GM21528 (cell line): Measurements from ENCODE around the gene ATE1.
"Not testable (repeated sequence)": the region's sequence is repeated elsewhere in the genome, so short reads cannot be mapped to it uniquely, and the experiment has no call there.

Experiments used
- ATAC-seq: cut with Tn5 transposase; IDR thresholded peaks from one replicate; pipeline ENCODE4 v1.9.1; 2021; ENCODE audit warnings: mild to moderate bottlenecking, moderate library complexity; ENCODE audit not compliant: unreplicated experiment, low FRiP score

The ATE1 gene

GRCh38 chr10:121834757-121835156, 93.1 kb downstream of the ATE1 start:
- ATAC-seq: no peak

DNA sequence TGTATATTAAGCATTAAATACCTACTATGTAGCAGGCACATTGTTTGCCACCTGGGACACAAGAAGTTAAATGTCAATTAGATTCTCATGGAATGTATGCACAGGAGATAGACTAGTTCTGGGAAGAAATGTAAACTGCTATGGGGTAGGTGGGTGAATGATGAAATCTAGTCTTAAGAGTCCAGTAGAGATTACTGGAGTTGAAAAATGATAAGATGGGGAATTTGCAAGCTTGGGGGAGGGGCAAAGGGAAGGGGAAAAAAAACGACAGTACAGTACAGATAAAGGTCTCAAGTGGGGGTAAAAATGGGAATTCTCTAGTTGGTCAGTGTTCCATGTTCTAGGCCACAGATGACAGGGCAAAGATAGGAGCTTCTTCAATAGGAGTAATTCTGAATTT, 94.4 kb downstream of the ATE1 start:
- ATAC-seq: no peak

DNA sequence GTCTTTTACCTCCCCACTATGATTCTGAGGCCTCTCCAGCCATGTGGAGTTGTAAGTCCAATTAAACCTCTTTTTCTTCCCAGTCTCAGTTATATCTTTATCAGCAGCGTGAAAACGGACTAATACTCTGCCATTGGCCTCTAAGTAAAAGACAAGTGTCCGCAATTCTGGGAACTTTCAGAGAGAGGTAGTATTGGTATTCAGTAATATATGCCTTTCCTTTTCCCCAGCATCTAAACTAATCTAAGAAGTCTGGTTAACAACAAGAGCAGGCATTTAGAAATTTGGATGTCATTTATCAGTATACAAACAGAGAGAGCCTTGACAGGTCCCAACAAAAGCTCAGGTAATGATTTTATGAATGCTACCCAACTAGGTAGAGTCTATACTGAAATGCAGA, 95.2 kb downstream of the ATE1 start:
- no peak for ATAC-seq

- no peak for ATAC-seq
Observed at GRCh38 chr10:121831777-121832176, 96.1 kb downstream of the ATE1 start.

- ATAC-seq: no peak
Observed at GRCh38 chr10:121831237-121831636, 96.6 kb downstream of the ATE1 start.

- ATAC-seq: no peak
Observed at GRCh38 chr10:121830101-121830500, 97.7 kb downstream of the ATE1 start.

DNA sequence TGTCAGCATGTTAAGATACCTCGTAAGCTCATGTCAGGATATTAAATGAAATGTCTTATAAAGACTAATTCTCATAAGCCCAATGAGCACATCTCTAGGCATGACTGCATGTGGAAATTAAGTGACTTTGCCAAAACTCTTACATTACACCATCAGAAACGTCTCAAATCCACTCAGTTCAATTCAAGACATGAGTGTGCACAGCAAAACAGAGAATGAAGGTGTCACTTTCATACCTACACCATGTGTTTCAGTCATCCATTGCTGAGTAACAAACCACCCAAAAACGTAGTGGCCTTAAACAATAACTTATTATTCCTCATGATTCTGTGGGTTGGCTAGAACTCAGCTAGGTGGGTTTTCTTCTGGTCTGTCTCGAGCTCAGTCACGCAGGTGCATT, 99.8 kb downstream of the ATE1 start:
- ATAC-seq: no peak

DNA sequence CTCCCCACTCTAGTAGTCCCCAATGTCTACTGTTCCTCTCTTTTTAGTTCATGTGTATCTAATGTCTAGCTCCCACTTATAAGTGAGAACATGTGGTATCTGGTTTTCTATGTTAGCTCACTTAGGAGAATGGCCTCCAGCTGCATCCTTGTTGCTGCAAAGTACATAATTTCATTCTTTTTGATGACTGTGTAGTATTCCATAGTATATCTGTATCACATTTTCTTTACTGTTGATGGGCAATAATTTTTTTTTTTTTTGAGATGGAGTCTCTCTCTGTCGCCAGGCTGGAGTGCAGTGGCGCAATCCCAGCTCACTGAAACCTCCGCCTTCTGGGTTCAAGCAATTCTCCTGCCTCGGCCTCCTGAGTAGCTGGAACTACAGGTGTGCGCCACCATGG, 101.1 kb downstream of the ATE1 start:
- ATAC-seq: not testable (repeated sequence)

- ATAC-seq: no peak
Observed at GRCh38 chr10:121823993-121824463, 103.8 kb downstream of the ATE1 start.

GRCh38 chr10:121822724-121823123, 105.1 kb downstream of the ATE1 start:
- no peak for ATAC-seq

GRCh38 chr10:121822180-121822579, 105.7 kb downstream of the ATE1 start:
- no peak for ATAC-seq

DNA sequence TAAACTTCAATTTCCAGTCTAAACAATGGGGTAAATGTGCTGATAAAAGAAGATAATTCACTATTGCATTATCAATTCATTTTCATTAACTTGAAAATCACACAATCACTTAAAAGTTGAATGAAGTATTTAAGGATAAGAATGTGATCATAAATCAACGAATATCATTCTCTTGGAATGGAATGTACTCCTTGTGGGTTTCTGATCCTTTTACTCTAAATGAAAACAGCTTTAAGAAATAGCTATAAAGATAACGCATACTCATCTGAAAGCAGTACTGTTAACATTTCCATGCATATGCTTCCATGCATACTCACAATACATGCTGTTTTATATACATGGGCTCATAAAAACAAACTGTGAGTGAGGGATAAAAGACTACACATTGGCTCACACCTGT, 108.8 kb downstream of the ATE1 start:
- no peak for ATAC-seq

DNA sequence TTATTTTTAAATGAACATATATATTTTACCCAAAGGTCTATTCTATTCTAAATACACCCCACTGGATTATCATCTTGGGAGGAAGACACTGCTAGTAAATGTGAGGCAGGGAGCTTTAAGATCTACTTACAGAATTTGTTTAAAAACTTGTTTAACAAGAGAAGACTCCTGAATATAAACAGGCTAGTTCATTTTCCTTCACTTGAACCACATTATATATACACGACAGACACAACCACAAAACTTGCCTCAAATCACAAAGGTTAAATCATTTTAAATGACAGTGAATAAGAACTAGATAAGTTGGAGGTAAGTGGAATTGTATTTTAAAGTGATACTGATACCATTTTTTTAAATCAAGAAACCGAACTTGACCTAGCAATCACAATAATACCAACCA, 109.2 kb downstream of the ATE1 start:
- no peak for ATAC-seq

DNA sequence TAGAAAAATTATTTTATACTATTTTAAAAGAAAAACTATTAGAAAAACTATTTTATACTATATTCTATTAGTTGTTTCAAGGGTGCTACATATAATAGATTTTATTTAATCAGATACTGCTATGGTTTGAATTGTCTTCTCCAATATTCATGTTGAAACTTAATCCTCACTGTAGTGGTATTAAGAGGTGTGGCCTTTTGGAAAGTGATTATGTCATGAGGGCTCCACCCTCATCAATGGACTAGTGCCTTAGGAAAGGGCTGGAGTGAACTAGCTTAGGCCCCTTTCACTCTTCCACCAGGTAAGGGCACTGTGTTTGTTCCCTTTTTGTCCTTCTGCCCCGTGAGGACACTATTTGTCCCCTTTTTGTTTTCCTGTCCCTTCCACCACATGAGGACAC, 111.6 kb downstream of the ATE1 start:
- no peak for ATAC-seq

DNA sequence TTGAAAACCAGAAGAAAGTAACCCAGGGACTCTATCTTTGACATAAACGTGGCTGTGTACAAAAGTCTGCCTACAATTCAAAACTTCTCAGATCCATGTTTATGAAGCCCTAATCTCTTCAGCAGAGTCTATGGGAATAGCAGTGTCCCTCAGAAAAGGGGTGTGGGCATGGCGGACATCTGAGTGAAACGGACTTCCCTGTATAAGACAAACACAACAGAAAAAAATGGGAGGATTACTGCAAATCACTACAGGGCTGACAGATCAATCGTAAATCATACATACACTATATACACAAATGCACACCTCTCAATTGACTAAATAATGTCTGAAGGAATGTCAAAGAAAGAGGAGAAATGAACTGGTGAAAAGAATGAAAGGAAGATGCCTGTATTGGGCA, 114.0 kb downstream of the ATE1 start:
- no peak for ATAC-seq

DNA sequence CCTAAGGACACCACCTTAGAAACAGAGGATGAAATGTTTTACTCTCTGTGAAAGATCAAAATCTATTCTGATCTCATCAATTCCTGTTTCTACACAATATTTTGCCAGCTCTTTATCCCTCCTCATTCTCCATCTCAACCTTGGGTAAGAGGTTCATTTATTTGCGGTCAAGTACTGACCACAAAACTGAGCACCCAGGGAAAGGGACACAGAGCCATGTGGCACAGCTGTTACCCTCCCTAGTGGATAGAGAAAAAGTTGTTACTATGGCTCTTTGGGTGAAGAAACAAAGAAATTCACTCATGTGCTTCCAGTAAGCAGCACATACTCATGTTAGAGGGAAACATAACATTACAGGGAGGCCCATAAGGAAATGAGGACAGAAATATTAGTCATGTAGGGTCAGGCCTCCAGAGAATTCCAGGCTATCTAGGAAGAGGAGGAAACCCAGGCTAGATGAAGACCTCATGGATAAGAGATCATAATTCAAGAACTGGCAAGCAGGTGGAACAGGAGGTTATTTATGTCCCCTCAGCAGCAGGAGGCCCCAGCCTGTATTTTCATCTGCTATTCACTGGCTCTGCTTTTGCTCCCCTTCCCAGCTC, 114.5 kb downstream of the ATE1 start:
- no peak for ATAC-seq

- no peak for ATAC-seq
Observed at GRCh38 chr10:121812031-121812430, 115.8 kb downstream of the ATE1 start.

DNA sequence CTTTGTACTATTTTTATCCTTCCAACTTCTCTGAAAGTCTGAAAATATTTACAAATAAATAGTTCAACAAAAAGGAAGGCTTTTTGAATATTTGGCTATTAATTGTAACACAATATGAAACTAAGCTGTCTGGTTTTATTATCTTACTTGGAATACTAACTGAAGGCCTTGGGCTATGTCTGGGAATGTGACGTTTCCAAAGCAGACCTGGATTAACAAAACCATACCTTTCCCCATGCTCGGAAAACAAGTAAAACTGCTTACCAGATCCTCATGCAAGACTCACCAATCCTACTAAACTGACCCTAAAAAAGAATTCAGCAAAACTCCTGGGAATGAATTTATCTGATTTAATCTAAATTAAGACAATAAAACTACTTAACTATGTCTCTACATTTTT, 116.4 kb downstream of the ATE1 start:
- no peak for ATAC-seq

GRCh38 chr10:121808835-121809234, 119.0 kb downstream of the ATE1 start:
- no peak for ATAC-seq

DNA sequence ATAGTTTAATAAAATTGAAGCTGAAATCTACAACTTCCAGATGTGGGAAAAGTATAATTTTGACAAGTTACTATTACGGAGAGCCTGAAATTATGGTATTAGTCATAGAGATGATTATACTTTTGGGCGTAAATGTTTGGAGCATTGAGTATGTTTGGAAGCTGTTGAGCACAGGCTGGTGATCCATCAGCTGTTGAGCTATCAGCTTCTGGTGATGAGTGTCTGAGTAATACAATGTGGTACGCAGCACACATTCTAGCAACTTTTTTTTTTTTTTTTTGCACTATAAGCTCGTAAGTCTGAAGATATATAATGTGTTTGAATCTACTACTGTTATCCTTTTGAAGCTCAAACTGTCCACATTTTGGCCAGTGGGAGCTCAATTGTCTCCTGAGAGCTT, 123.4 kb downstream of the ATE1 start:
- no peak for ATAC-seq

GRCh38 chr10:121803611-121804010, 124.2 kb downstream of the ATE1 start:
- no peak for ATAC-seq

DNA sequence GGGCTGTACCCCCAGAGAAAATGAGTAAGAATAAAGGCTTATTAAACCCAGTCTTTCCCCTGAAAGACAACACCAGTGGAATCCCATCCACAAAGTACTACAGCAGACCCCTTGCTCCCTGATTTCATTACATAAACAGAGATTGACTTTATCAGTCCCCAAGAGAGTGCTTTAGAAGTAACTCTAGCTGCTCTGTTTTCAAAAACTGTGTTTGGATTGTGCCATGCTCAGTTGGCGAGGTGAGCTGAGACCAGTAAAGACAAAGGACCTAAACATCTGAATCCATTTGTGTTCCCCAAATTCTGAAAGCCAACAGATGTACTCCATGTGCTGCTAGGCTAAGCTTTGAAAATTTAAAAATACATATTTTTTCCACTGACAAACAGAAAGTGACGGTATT, 127.0 kb downstream of the ATE1 start:
- ATAC-seq: no peak

DNA sequence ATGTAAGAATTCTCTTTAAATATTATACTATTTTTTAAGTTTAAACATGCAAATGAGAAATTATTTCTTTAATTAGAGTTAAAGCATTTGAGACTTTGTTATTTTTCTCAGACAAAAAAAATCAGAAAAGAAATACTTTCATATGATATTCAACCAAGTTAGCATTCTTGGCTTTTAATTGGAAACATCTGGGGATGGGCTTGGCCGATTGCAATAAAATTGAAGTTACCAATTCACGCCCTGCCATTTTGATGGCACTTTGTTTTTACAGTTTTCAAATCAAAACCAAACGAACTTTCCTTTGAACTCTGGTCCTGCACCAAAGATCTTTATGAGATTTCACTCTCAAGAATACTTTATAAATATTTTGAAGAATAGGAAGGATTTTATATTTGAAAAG, 127.7 kb downstream of the ATE1 start:
- ATAC-seq: no peak
